ENCODE data around the gene IL1A.

Gene IL1A

DNA sequence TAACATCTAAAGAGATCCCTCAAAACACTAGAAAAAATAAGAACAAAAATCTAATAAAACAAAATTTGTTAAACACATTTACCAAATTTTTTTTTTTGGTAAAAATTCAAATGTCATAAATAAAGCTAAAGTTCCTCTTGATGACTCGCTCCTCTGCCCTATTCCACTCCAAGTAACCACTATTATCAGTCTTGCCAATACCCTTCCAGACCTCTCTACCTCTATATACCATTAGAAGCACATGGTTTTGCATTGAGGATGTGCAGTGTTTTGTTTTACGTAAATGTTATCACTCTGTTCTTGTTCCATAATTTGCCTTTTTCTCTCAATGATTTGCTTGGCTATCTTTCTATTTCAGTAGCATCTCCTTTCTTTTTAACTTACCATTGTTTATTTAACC lies 41.4 kb upstream of the IL1A start:
- no peak overlapping the region for H3K4me3 ChIP-seq (ENCODE audit: low read depth, low read length, poor library complexity, severe bottlenecking)
- no peaks in the 10 kb centered on the region for H4K20me1 ChIP-seq (ENCODE audit: insufficient read depth, low read length)
- no peaks in the 10 kb centered on the region for H3K4me1 ChIP-seq (ENCODE audit: insufficient read depth, low read length, severe bottlenecking)
- no peaks in the 10 kb centered on the region for H3K79me2 ChIP-seq (ENCODE audit: insufficient read depth, low read length)
- H3K9me2 ChIP-seq (ENCODE audit: low read depth, low read length): no peaks in the 10 kb centered on the region
- no peaks in the 10 kb centered on the region for H3F3A ChIP-seq (ENCODE audit: insufficient read depth, low read length)
- H3K27ac ChIP-seq (ENCODE audit: low read depth, low read length, poor library complexity, severe bottlenecking): no peak overlapping the region
- no peaks in the 10 kb centered on the region for H3K27me3 ChIP-seq (ENCODE audit: insufficient read depth, low read length)
- H3K4me2 ChIP-seq (ENCODE audit: low read length): no peak overlapping the region
- TF ChIP-seq, protein P1, sequence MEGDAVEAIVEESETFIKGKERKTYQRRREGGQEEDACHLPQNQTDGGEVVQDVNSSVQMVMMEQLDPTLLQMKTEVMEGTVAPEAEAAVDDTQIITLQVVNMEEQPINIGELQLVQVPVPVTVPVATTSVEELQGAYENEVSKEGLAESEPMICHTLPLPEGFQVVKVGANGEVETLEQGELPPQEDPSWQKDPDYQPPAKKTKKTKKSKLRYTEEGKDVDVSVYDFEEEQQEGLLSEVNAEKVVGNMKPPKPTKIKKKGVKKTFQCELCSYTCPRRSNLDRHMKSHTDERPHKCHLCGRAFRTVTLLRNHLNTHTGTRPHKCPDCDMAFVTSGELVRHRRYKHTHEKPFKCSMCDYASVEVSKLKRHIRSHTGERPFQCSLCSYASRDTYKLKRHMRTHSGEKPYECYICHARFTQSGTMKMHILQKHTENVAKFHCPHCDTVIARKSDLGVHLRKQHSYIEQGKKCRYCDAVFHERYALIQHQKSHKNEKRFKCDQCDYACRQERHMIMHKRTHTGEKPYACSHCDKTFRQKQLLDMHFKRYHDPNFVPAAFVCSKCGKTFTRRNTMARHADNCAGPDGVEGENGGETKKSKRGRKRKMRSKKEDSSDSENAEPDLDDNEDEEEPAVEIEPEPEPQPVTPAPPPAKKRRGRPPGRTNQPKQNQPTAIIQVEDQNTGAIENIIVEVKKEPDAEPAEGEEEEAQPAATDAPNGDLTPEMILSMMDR (IDR thresholded peaks at IDR 0.05; ENCODE audit: low read length): no peak
- H3K36me3 ChIP-seq (ENCODE audit: insufficient read depth, low read length): no peaks in the 10 kb centered on the region
- no peak overlapping the region for H2AFZ ChIP-seq (ENCODE audit: low read length)
- H3K9me3 ChIP-seq (ENCODE audit: low read length): no peaks in the 10 kb centered on the region
- no peak overlapping the region for H3K9ac ChIP-seq (ENCODE audit: low read length)

DNA sequence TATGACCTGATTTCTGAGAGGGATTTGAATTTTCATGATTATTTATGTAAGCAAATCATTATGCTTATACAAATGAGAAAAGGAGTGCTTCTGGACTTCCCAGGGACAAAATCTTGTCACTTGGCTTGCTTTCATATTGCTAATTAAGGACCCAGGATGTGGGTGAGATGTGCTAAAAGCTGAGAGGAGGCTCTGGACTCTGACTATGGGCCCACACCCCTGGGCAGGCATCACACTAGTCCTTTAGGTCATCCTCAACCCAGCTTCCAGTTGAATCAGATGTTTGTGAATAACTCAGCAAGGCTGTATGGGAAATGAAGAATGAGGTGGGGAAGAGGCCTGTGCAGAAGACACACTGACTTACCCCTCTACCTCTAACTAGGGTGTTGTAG lies 40.4 kb upstream of the IL1A start:
- TF ChIP-seq, protein P1 (IDR thresholded peaks at IDR 0.05; ENCODE audit: low read length): no peak
- H3K79me2 ChIP-seq (ENCODE audit: insufficient read depth, low read length): no peaks in the 10 kb centered on the region
- no peak overlapping the region for H3K9ac ChIP-seq (ENCODE audit: low read length)
- no peaks in the 10 kb centered on the region for H3K36me3 ChIP-seq (ENCODE audit: insufficient read depth, low read length)
- H4K20me1 ChIP-seq (ENCODE audit: insufficient read depth, low read length): no peaks in the 10 kb centered on the region
- H3F3A ChIP-seq (ENCODE audit: insufficient read depth, low read length): no peaks in the 10 kb centered on the region
- H3K9me3 ChIP-seq (ENCODE audit: low read length): no peaks in the 10 kb centered on the region
- no peak overlapping the region for H3K4me2 ChIP-seq (ENCODE audit: low read length)
- H2AFZ ChIP-seq (ENCODE audit: low read length): no peak overlapping the region
- no peaks in the 10 kb centered on the region for H3K4me1 ChIP-seq (ENCODE audit: insufficient read depth, low read length, severe bottlenecking)
- H3K27ac ChIP-seq (ENCODE audit: low read depth, low read length, poor library complexity, severe bottlenecking): no peak overlapping the region
- H3K9me2 ChIP-seq (ENCODE audit: low read depth, low read length): no peaks in the 10 kb centered on the region
- no peaks in the 10 kb centered on the region for H3K27me3 ChIP-seq (ENCODE audit: insufficient read depth, low read length)
- H3K4me3 ChIP-seq (ENCODE audit: low read depth, low read length, poor library complexity, severe bottlenecking): no peak overlapping the region

DNA sequence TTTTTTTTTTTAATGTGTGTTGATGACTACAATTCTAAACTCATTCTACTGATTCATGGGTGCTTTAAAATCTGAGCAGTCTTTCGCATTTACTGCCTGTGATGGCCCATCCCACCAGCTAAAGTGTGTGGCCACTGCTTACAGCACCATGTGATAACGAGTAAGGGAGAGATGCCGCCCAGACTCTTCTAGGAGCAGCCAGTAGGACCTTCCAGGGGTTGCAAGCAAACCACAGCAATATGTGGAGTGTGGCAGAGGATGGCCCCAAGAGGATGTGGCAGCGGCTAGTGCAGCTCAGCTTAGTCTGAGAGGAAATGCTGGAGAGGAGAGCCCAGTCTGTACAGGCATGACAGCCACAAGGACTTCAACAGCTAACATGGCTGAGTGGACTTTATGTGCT lies 37.4 kb upstream of the IL1A start:
- Histone ChIP-seq H3K27ac (ENCODE audit: low read depth, low read length, poor library complexity, severe bottlenecking) (no peak overlapping the region), H3F3A (ENCODE audit: insufficient read depth, low read length) (no peaks in the 10 kb centered on the region), H4K20me1 (ENCODE audit: insufficient read depth, low read length) (no peaks in the 10 kb centered on the region), H3K9ac (ENCODE audit: low read length) (no peak overlapping the region), H3K79me2 (ENCODE audit: insufficient read depth, low read length) (no peaks in the 10 kb centered on the region), H3K9me2 (ENCODE audit: low read depth, low read length) (no peaks in the 10 kb centered on the region), H3K4me3 (ENCODE audit: low read depth, low read length, poor library complexity, severe bottlenecking) (no peak overlapping the region), H3K27me3 (ENCODE audit: insufficient read depth, low read length) (no peaks in the 10 kb centered on the region), H3K4me1 (ENCODE audit: insufficient read depth, low read length, severe bottlenecking) (no peaks in the 10 kb centered on the region), H3K36me3 (ENCODE audit: insufficient read depth, low read length) (no peaks in the 10 kb centered on the region), H3K4me2 (ENCODE audit: low read length) (no peak overlapping the region), H2AFZ (ENCODE audit: low read length) (no peak overlapping the region), H3K9me3 (ENCODE audit: low read length) (no peaks in the 10 kb centered on the region)
- no peak for TF ChIP-seq EZH2 (IDR thresholded peaks at IDR 0.05; ENCODE audit: borderline replicate concordance, low read length)
- TF ChIP-seq, protein P1 (IDR thresholded peaks at IDR 0.05; ENCODE audit: low read length): no peak

All from OCI-LY1 (cell line).